LoVo (cell line): Measurements from ENCODE around the gene ZNF772.
"Not testable (repeated sequence)": the region's sequence is repeated elsewhere in the genome, so short reads cannot be mapped to it uniquely, and the experiment has no call there.

ENCODE experiments used
- DNase-seq: peaks from one replicate; pipeline ENCODE4 v3.0.0-alpha.2; 2016; ENCODE audit warnings: low spot score

Gene ZNF772

DNA sequence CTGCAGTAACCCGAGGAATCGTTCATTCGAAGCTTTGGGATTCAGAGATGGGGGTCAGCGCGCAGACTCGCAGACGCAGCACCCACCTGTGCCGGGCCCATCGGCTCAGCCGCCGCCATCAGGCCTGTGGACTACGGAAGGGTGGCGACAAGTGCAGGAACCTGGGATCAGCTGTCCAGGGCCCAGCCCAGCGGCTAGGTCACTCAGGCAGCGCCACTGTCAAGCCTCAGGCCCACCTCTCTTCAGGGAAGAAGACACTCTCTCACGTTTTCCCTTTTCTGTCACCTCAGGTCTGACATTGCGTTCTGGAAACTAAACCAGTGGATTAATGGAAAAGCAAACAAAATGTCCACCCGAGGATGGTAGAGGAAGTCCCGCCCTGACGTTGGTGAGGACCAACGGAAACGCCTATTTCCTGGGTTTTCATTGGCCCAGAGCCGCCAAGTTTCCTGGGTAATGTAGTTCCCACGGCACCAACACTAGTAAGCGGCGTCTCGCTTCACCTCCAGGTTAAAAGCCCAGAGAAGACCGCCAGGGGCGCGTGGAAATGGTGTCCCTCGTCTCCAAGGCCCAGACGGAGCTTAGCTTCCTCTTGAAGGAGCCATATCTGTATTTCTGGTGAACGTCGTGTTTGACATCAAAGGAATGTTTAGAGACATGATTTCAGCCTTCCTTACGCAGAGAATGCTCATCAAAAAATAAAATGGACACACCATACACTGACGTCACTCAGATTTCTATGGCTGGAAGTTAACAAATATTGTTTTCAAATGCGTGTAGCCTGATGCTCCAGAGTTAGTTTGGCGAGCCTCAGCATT lies at the start of gene ZNF772:
TSS of gene ZNF772 (minus strand) at position 376 of the 818 bp plus-strand sequence. CDS start at position 119, 257 bp downstream.
- no peak for DNase-seq

DNA sequence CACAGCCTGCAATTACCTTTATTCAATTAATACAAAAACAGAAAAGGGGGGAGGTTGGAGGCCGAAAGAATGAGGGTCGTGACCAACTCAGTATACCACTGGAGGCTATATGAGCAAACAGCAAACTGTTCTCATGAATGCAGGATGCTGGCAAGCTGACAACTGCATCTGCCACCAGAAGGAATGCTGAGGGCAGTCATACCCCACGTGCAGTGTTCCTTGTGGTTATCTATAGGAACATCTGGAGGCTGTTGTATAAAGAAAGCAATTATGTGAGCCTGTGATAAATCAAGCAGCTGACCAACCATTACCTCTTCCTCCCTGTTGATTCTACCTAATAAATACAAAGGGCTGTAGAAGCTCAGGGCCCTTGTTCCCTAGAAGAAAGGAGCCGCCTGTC lies 40.7 kb upstream of the ZNF772 start:
- not testable (repeated sequence) for DNase-seq

DNA sequence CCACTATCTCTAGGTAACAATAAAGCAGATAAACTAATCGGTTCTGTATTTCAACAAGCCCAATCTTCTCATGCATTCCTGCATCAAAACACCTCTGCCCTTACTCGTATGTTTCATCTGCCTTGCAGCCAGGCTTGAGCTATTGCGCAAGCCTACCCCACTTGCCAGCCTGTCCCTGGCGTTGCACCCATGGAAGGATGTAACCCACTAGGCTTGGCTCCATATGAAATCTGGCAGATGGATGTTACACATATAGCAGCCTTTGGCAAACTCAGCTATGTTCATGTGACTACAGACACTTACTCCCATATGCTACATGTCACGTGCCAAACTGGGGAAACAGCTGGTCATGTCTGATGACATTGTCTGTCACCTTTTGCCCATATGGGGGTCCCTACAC lies 37.9 kb upstream of the ZNF772 start:
- no peak for DNase-seq

DNA sequence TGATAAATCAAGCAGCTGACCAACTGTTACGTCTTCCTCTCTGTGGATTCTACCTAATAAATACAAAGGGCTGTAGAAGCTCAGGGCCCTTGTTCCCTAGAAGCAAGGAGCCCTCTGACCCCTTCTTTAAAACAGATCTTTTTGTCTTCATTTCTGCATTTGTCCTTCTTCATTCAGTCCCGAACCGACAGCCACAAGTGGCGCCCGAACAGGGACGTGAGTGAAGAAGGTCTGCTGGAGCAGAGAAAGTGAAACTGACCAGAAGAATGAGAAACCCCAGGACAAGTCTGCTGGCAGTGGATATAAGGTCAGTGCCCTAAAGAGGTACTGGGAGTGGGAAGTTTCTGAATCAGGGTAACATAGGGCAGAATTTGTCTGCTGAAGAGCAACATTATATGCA lies 35.5 kb upstream of the ZNF772 start:
- DNase-seq = no peak

DNA sequence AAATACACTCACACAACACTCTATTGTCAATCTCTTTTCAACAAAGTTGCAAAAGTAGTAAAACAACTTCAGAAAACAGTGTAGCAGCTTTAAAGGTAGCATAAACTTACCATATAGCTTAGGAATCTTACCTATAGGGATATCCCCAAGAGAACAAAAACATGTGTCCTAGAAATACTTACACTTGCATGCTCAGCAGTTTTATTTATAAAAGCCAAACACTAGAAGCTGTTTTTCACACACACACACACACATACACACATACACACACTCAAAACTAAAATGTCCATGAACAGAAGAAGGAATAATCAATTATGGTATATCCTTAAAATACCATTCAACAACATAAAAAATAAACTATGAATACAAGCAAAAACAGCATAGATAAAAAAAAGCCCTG lies 34.1 kb upstream of the ZNF772 start:
- no peak for DNase-seq

DNA sequence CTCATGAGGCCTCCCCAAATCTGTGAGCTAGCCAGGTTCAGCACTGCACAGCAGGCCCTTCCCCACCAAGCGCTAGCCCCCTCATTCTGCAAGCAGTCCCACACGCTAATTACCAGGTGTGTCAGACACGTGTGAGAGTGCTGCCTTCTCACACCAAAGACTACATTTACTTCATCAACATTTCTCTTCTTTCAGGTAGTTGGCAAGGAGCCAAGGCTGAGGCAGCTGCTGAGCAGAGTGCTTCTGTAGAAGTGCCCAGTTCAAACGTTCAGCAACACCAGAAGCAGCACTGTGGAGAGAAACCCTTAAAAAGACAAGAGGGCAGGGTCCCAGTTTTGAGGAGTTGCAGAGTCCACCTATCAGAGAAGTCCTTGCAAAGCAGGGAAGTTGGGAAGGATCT lies 28.8 kb upstream of the ZNF772 start:
- no peak for DNase-seq

DNA sequence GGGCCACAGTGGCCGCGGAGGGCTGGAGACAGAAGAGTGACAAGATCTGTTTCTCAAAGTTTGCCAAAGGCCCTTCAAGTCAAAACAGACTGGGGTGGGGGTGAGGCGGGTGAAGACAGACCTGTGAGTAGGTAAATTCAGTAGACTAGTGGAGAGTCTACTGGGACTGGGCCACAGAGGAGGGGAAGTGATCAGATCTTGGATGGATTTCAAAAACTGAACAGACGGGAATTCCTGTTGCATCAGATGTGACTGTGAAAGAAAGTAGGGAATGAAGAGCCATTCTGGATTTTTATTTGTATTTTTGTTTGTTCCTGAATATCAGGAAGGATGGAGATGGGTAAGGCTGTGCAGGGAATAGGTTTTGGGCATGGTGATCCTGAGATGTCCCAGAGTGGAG lies 23.0 kb upstream of the ZNF772 start:
- not testable (repeated sequence) for DNase-seq

DNA sequence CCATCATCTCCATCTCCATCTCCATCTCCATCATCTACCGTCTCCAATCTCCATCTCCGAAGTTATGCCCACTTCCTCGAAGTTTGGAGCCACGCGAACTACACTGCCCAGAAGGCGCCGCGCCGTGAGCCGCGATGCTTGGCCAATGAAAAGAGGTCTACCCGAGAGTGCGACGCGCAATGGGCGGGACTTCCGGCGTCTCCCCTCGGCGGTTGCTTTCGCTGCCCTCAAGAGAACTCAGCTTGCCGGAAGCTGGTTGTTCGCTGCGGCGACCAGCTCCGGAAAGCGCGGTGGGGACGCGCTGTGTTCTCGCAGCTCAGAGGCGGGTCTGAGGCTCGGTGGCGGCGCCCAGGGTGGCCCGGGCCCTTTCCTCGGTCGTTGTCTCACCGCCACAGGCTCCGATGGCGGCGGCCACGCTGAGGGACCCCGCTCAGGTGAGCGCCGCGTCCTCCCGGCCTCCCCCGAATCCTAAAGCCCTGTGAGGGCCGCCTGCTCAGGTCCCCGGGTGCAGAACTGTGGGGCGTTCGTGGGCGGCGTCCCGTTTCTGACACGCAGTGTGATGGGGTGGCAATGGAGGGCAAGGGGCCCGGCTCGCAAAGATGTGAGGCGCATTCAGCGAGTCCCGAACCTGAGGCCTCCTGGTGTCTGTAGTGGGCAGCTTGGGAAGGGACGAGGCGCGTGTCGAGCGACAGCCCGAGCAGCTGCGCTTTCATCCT lies 22.5 kb upstream of the ZNF772 start, which contains the start of gene ZNF773:
TSS of gene ZNF773 (plus strand) at position 259 of the 716 bp plus-strand sequence. CDS start at position 402, 143 bp downstream.
- not testable (repeated sequence) for DNase-seq

DNA sequence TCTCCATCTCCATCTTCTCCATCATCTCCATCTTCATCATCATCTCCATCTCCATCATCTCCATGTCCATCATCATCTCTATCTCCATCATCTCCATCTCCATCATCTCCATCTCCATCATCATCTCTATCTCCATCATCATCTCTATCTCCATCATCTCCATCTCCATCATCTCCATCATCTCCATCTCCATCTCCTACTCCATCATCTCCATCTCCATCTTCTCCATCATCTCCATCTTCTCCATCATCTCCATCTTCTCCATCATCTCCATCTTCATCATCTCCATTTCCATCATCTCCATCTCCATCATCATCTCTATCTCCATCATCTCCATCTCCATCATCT lies 21.9 kb upstream of the ZNF772 start:
- not testable (repeated sequence) for DNase-seq

DNA sequence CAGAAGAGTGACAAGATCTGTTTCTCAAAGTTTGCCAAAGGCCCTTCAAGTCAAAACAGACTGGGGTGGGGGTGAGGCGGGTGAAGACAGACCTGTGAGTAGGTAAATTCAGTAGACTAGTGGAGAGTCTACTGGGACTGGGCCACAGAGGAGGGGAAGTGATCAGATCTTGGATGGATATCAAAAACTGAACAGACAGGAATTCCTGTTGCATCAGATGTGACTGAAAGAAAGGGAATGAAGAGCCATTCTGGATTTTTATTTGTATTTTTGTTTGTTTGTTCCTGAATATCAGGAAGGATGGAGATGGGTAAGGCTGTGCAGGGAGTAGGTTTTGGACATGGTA lies 10.9 kb upstream of the ZNF772 start:
- DNase-seq = not testable (repeated sequence)

DNA sequence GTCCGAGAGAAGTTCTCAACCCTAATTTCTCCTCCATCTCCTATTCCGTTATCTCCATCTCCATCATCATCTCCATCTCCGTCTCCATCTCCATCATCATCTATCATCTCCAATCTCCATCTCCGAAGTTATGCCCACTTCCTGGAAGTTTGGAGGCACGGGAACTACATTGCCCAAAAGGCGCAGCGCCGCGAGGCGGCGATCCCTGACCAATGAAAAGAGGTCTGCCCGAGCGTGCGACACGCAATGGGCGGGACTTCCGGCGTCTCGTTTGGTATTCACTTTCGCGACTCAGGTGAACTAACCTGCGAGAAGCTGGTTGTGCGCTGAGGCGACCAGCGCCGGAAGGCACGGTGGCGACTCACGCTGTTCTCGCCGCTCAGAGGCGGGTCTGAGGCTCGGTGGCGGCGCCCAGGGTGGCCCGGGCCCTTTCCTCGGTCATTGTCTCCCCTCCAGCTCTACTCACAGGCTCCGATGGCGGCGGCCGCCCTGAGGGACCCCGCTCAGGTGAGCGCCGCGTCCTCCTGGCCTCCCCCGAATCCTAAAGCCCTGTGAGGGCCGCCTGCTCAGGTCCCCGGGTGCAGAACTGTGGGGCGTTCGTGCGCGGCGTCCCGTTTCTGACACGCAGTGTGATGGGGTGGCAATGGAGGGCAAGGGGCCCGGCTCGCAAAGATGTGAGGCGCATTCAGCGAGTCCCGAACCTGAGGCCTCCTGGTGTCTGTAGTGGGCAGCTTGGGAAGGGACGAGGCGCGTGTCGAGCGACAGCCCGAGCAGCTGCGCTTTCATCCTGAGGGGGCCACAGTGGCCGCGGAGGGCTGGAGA lies 10.3 kb upstream of the ZNF772 start, which contains the start of gene ZNF419:
TSS of gene ZNF419 (plus strand) at position 274 of the 822 bp plus-strand sequence. CDS start at position 475, 201 bp downstream.
- not testable (repeated sequence) for DNase-seq

DNA sequence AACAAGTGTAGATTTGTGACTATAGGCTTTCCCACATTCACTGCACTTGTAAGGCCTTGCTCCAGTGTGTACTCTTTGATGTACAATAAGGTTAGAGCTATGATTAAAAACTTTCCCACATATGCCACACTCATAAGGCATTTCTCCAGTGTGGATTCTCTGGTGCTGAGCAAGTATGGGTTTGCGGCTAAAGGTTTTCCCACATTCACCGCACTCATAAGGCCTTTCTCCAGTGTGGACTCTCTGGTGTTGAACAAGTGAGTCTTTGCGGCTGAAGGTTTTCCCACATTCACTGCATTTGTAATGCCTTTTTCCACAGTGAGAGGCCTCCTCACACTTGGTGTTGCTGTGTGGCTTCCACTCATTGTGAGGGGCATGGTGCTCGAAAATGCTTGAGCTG lies 3.7 kb downstream of the ZNF772 start:
- DNase-seq = no peak

DNA sequence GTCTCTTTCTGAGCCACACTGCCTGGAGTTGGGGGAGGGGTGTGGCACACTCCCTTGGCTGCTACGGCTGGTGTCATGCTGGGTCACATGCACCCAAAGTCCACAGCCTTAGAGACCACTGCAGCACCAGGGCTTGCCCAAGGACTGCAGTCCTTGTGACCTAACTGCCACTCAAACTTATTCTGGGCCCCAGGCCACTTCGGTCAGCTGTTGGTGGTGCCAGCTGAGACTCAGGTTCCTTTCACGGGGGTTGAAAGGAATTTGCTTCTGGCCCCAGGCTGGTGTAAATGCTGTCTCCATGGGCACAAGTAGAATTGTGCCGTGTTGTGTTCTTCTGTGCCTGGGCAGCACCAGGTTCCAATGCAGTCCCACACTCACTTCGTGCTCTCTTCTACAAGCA lies 10.9 kb downstream of the ZNF772 start:
- no peak for DNase-seq

DNA sequence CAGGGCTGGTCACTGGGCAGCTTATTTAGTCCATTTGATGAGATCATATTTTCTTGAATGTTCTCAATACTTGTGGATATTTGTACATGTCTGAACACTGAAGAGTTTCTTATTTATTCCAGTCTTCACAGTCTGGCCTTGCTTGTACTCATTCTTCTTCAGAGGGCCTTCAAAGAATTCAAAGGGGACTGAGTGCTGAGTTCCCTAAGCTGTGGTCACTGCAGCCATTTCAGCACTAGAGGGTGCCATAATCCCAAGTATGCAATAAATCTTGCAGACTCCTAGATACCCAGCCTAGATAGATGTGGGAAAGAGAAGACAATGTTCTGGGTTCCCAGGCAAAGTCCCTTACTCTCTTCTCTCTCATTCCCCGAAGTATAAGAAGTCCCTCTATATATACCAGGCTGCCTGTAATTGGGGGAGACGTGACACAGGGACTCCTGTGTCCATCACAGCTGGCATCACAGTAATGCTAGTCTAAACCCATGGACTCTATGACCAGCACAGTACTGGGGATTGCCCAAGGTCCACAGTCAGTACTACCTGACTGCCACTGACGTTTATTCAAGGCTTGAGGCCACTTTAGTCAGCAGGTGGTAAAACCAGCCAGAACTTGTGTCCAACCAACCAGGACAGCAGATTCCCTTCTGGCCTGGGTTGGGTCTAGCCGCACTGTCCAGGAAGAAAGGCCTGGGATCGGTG lies 11.5 kb downstream of the ZNF772 start:
- DNase-seq = peak; percentile 8

DNA sequence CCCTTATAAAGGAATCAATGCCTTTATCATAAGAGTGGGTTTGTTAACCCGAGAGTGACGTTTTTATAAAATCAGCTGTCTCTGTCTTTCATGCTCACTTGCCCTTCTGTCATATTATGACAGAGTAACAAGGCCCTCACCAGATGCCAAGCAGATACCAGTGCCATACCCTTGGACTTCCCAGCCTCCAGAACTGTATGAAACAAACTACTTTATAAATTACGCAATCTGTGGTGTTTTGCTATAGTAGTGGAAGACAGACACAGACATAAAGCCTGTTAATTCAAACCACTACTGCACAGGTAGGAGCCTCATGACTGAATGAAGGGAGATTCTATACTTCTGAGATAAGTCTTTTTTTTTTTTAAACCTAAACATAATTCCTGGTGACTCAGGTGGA lies 25.1 kb downstream of the ZNF772 start:
- DNase-seq = no peak

DNA sequence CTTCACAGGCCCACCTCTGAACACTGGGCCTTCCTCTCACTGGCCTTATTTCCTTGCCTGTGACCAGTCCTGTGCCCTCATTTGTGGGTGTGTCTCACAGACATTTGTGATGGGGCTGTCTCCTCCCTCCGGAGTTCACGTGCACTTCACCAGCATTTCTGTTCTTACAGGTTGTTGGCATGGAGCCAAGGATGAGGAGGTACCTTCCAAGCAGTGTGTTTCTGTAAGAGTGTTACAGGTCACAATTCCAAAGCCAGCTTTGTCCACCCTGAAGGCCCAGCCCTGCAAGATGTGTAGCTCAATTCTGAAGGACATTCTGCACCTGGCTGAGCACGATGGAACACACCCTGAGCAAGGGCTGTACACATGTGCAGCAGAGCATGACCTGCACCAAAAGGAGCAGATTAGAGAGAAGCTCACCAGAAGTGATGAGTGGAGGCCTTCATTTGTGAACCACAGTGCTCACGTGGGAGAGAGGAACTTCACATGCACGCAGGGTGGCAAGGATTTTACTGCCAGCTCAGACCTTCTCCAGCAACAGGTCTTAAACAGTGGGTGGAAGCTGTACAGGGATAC lies 34.2 kb downstream of the ZNF772 start:
- DNase-seq = no peak

DNA sequence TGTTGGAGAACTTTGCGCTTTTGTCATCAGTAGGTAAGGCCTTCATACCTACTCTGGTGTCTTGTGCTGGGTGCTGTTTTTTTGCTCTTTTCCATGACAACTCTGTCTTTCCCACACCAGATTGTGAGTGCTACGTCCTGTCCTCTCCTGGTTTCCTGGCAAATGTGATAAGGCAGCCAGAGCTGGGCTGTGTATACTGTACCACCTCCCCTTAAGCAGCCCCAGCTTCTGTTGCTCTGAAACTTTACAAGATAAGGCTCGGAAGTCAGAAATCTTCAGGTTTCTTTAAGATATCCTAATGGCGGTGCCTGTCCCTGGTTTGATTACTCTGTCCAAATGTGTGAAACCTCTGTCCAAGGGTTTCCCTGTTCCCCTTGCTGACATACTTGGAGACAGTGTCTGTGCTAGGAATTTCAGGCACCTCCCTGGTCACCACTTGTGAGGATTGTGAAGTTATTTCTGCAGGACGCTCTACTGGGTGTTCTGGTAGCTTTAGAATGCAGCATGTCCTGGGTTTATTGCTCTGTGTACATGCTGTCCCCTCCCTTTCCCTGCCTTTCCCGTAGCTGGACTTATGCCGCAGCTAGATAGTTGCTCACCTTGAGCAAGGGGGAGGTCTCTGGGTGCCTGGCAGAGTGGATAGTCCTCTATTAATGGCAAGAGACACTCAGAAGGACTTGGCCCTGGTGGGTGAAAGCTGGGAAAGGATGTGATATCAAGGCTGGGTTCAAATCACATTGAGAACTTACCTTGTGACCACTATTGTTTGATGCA lies 35.2 kb downstream of the ZNF772 start:
- no peak for DNase-seq

DNA sequence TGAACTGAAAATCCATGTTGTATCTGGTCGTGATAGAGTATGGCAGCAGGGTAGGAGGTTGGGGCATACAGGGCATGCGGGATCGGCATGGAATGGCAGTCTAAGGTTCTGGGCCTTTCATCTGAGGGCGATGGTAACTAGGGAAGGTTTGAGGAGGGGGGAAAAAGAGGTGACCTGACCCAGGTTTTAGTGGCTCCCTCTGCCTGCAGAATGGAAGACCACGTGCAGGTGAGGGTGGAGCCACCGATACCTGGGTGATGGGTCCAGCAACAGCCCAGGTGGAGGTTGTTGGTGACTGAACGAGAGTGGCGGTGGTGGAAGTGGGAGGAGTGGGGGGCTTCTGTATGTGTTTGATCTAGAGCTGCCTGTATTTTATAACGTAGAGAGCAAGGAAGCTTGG lies 38.4 kb downstream of the ZNF772 start:
- DNase-seq = no peak

DNA sequence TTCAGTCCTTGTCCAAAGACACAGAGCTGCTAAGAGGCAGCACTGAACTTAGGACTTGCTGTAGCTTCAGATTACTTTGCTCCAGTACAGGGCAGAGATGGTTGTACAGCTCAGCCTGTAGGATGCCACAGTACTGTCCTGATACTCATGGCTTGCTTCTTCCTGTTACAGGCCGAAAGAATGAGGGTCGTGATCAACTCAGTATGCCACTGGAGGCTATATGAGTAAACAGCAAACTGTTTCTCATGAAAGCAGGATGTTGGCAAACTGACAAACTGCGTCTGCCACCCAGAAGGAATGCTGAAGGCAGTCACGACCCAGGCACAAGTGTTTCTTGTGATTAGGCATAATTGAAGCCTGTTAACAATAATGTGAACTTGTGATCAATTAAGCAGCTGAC lies 39.4 kb downstream of the ZNF772 start:
- DNase-seq = no peak

DNA sequence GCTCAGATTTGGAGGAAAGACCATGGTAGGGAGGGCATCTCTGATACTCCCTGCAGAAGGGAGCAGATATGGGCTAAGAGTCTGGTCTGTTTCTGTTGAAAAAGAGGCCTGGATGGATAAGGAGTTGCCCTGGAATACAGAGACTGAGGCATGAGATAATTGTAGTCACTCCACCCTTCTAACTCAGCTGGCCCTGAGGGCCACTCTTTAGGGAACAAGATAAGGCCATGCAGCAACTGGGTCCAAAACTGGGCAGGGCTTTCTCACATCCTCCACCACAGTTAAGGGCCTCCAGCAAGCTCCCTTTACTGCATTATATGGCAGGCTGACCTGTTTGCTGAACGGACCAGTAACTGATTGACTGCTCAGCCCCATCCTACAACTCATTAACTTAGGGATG lies 40.9 kb downstream of the ZNF772 start:
- no peak for DNase-seq
